Subcutaneous abdominal adipose tissue (tissue), 5 donors: ENCODE measurements around the gene PHF13.
"Not testable (repeated sequence)": the region's sequence is repeated elsewhere in the genome, so short reads cannot be mapped to it uniquely, and the experiment has no call there.

Source experiments
- H3K27ac ChIP-seq: one replicate; pipeline ENCODE4 v1.7.0; 2013; ENCODE audit warnings: low read depth, mild to moderate bottlenecking, inconsistent platforms, low read length, moderate library complexity
- H3K27me3 ChIP-seq, 5 donors: one replicate each; pipeline ENCODE4 v1.7.0; 2013; ENCODE audit warnings: low read length in 5 of 5, inconsistent platforms in 1 of 5; ENCODE audit not compliant: control insufficient read depth in 5 of 5, insufficient read depth in 4 of 5
- H3K36me3 ChIP-seq, 5 donors: one replicate each; pipeline ENCODE4 v1.7.0; 2013; ENCODE audit warnings: low read length in 5 of 5; ENCODE audit not compliant: control insufficient read depth in 5 of 5, insufficient read depth in 5 of 5
- H3K4me1 ChIP-seq, 5 donors: one replicate each; pipeline ENCODE4 v1.7.0; 2013; ENCODE audit warnings: low read length in 5 of 5, mild to moderate bottlenecking in 3 of 5, moderate library complexity in 1 of 5; ENCODE audit not compliant: control insufficient read depth in 5 of 5, insufficient read depth in 5 of 5
- H3K4me3 ChIP-seq, 5 donors: one replicate each; pipeline ENCODE4 v1.7.0; 2013; ENCODE audit warnings: low read length in 5 of 5, low read depth in 1 of 5
- H3K9ac ChIP-seq, 5 donors: one replicate each; pipeline ENCODE4 v1.7.0; 2013; ENCODE audit warnings: low read length in 5 of 5, mild to moderate bottlenecking in 4 of 5, moderate library complexity in 3 of 5
- H3K9me3 ChIP-seq, 5 donors: one replicate each; pipeline ENCODE4 v1.7.0; 2013; ENCODE audit warnings: low read length in 5 of 5; ENCODE audit not compliant: control insufficient read depth in 5 of 5
- donor health status: healthy.
- donor health status: healthy.
- donor health status: healthy.
- donor health status: healthy.
- donor health status: healthy.

PHF13 gene

GRCh38 chr1:6657138-6657537, 43.6 kb downstream of the PHF13 start:
- H3K4me3 ChIP-seq, result no peak overlapping the region
- H3K27me3 ChIP-seq, result no peaks in the 10 kb centered on the region
- no peak overlapping the region for H3K27ac ChIP-seq
- no peaks in the 10 kb centered on the region for H3K9me3 ChIP-seq
- no peak overlapping the region for H3K9ac ChIP-seq
- peaks cover 0 to 36% (median 27%) of the 10 kb centered on the region in 5 donors for H3K36me3 ChIP-seq
- H3K4me1 ChIP-seq, result no peaks in the 10 kb centered on the region

DNA sequence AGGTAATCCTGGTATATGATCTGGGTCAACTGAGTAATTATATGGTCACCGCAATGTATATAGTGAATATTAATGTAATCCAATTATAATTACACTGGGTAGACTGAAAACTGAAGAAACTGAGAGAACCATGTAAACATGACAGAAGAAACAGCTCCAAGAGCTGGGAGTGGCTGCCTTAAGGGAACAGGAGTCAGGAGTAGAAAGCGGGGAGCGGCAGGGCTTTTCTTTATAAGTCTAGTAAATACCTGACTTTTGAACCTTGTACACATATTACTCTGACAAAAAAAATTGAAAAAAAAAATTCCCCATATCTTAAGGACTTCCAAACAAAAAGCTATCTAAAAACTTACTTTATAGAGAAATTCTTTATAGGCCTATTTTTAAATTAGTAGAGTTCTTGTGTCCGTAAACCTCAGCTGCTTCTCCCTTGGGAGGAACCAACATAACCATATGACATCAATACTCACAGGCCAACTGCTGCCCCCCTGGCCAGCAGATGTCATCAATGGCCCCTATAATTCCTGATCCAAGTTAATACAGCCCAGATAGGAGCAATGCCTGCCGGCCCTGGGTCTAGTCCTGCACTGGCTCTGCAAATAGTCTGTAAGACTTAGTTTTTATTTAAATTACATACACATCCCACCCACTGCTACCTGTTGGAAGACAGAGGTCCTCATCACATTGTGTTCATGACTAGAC, 45.0 kb downstream of the PHF13 start:
- H3K9ac ChIP-seq, result no peak overlapping the region
- H3K36me3 ChIP-seq, result peaks cover 0 to 28% (median 14%) of the 10 kb centered on the region in 5 donors
- H3K4me1 ChIP-seq, result no peaks in the 10 kb centered on the region
- H3K27ac ChIP-seq, result no peak overlapping the region
- H3K9me3 ChIP-seq, result no peaks in the 10 kb centered on the region
- H3K4me3 ChIP-seq, result no peak overlapping the region
- H3K27me3 ChIP-seq, result no peaks in the 10 kb centered on the region

GRCh38 chr1:6660415-6661049, 47.0 kb downstream of the PHF13 start:
- H3K9ac ChIP-seq, result no peak overlapping the region
- H3K4me1 ChIP-seq, result no peaks in the 10 kb centered on the region
- no peak overlapping the region for H3K4me3 ChIP-seq
- peaks cover 0 to 30% (median 16%) of the 10 kb centered on the region in 5 donors for H3K36me3 ChIP-seq
- H3K9me3 ChIP-seq, result no peaks in the 10 kb centered on the region
- no peaks in the 10 kb centered on the region for H3K27me3 ChIP-seq
- no peak overlapping the region for H3K27ac ChIP-seq

DNA sequence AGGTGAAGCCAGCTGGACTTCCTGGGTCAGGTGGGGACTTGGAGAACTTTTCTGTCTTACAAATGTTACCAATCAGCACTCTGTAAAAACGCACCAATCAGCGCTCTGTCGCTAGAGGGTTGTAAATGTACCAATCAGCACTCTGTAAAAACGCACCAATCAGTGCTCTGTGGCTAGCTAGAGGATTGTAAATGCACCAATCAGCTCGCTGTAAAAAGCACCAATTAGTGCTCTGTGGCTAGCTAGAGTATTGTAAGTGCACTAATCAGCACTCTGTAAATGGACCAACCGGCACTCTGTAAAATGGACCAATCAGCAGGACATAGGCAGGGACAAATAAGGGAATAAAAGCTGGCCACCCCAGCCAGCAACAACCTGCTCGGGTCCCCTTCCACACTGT, 48.9 kb downstream of the PHF13 start:
- not testable (repeated sequence) for H3K9me3 ChIP-seq, H3K9ac ChIP-seq, H3K4me1 ChIP-seq, H3K27me3 ChIP-seq, H3K4me3 ChIP-seq, H3K27ac ChIP-seq
- peaks cover 0 to 45% (median 30%) of the 10 kb centered on the region in 5 donors for H3K36me3 ChIP-seq

DNA sequence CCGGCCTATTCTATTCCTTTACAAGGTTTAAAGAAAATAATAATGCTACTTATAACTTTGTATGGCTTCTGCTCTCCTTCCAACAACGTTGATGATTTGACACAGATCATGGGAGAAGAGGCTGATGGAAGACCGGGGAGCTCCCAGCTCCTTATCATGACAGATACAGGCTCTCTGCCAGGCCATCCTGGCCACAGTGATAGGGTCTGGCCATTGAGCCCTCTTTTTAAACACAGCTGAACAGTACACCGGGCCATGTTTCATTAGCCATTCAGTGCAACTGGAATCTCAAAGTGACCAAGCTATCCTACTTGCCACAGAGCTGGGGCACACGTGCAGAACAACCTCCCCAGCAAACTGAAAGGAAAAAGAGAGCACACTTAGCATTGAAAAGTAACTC, 53.2 kb downstream of the PHF13 start:
- Histone ChIP-seq H3K36me3 (peaks cover 0 to 46% (median 35%) of the 10 kb centered on the region in 5 donors), H3K9ac (no peak overlapping the region)

DNA sequence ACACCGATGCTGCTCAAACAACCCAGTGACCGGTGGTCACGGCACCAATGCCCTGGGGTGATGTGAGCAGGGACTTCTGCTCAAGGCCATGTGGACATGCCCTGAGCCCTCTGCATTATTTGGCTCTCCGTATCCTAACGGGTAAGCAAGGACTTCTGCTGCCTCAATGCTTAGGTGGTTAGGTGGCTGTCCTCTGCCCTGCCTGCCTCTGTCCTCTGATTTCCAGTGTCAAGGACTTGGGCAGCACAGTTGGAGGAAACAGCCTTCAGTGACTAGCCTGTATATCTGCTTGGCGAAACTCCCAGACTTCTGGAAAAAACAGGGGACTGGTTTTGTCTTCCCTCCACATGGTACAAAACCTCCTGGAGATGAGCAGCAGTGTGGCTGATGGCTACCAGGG, 53.6 kb downstream of the PHF13 start:
- H3K27me3 ChIP-seq, result no peaks in the 10 kb centered on the region
- H3K4me3 ChIP-seq, result no peak overlapping the region
- no peaks in the 10 kb centered on the region for H3K4me1 ChIP-seq
- no peaks in the 10 kb centered on the region for H3K9me3 ChIP-seq
- H3K36me3 ChIP-seq, result peaks cover 0 to 46% (median 35%) of the 10 kb centered on the region in 5 donors
- H3K27ac ChIP-seq, result no peak overlapping the region
- H3K9ac ChIP-seq, result no peak overlapping the region

More for the DNA sequence above, 53.2 kb downstream of the PHF13 start:
- Histone ChIP-seq H3K4me3 (no peak overlapping the region), H3K9me3 (no peaks in the 10 kb centered on the region), H3K4me1 (no peaks in the 10 kb centered on the region), H3K27ac (no peak overlapping the region), H3K27me3 (no peaks in the 10 kb centered on the region)

- Histone ChIP-seq H3K4me3 (no peak overlapping the region), H3K27ac (no peak overlapping the region), H3K9ac (no peak overlapping the region), H3K4me1 (no peaks in the 10 kb centered on the region), H3K36me3 (peaks cover 0 to 45% (median 37%) of the 10 kb centered on the region in 5 donors), H3K27me3 (no peaks in the 10 kb centered on the region), H3K9me3 (no peaks in the 10 kb centered on the region)
Observed at GRCh38 chr1:6668503-6668902, 55.0 kb downstream of the PHF13 start.

GRCh38 chr1:6672558-6672957, 59.0 kb downstream of the PHF13 start:
- no peak overlapping the region for H3K4me3 ChIP-seq
- peaks cover 0 to 2% (median 0%) of the 10 kb centered on the region in 5 donors for H3K4me1 ChIP-seq
- H3K36me3 ChIP-seq, result peaks cover 5 to 42% (median 27%) of the 10 kb centered on the region in 5 donors
- no peaks in the 10 kb centered on the region for H3K27me3 ChIP-seq
- H3K9me3 ChIP-seq, result no peaks in the 10 kb centered on the region
- H3K9ac ChIP-seq, result no peak overlapping the region
- H3K27ac ChIP-seq, result no peak overlapping the region
